ENCODE measurements around the gene ITIH4. TPM values are rescaled to one million over a fixed set of nuclear protein-coding genes. Genes with fewer than 3 reads are reported as not detected.

Gene ITIH4
- total and polyA plus RNA-seq, 2 of the 13 experiments (the other 11 are each of a cell fraction or from before 2014, with no cell fraction given): 2.7 to 5.3 TPM

DNA sequence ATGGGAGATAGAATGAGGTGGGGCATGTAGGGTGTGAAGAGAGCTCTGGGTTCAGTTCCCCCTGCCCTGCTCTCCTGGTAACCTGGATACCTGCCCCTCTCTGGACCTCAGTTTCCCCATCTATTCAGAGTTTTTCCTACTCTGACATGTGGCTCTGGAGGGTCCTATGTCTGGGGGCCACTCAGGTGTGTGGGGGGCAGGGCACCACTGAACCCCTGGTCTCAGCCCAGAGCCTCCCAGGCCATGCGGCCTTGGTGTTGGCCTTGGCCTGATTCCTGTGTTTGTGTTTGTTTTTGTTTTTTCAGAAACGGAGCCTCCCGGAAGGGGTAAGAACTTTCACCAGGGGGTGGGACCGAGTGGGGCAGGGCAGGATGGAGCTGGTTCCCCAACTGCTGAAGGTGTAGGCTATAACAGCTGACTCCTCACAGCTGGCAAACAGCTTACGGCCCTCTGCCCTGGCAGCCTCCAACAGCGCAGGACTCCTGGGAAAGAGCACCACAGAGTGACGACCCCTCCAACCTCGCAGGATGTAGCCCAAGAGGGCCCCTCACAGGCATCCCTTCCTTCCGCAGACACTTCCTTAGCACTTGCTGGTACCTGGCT is 35.1 kb downstream of the ITIH4 start (continued):
- TF ChIP-seq NBN (conservative IDR thresholded peaks at IDR 0.05) (no peak), MED1 (CRISPR knock-in tag; IDR thresholded peaks at IDR 0.05) (peak; percentile 95), KAT7 (CRISPR knock-in tag; IDR thresholded peaks at IDR 0.05; ENCODE audit: borderline replicate concordance) (peak; percentile 30; the same call in 1 of the 2 replicates), ZNF557 (CRISPR knock-in tag; IDR thresholded peaks at IDR 0.05) (no peak), ZNF749 (CRISPR knock-in tag; IDR thresholded peaks at IDR 0.05; ENCODE audit: borderline replicate concordance) (no peak), ZNF256 (CRISPR knock-in tag; conservative IDR thresholded peaks at IDR 0.05) (no peak), SAP130 (CRISPR knock-in tag; IDR thresholded peaks at IDR 0.05; ENCODE audit: low read depth) (peak; percentile 93), NFKBIZ (CRISPR knock-in tag; IDR thresholded peaks at IDR 0.05) (0 out of 2 replicates have a peak, but pooled peaks have one; percentile 73), PPARG (CRISPR knock-in tag; conservative IDR thresholded peaks at IDR 0.05) (peak; percentile 84), KLF16 (CRISPR knock-in tag; IDR thresholded peaks at IDR 0.05) (peak in 1 of 2 experiments; percentile 81; a peak in 2 of 4 replicates), XBP1 (CRISPR knock-in tag; IDR thresholded peaks at IDR 0.05) (no peak), GABPB1 (CRISPR knock-in tag; IDR thresholded peaks at IDR 0.05) (peak; percentile 68), ZFY (CRISPR knock-in tag; IDR thresholded peaks at IDR 0.05) (0 out of 2 replicates have a peak, but pooled peaks have one; percentile 10), ERF (CRISPR knock-in tag; IDR thresholded peaks at IDR 0.05) (peak; percentile 80), ZMAT3 (CRISPR knock-in tag; conservative IDR thresholded peaks at IDR 0.05) (peak; percentile 73; the same call in 1 of the 2 replicates), ZNF431 (CRISPR knock-in tag; IDR thresholded peaks at IDR 0.05; ENCODE audit: borderline replicate concordance, low read depth) (0 out of 2 replicates have a peak, but pooled peaks have one; percentile 23), CEBPG (CRISPR knock-in tag; IDR thresholded peaks at IDR 0.05) (peak; percentile 18; the same call in 1 of the 2 replicates), ZNF839 (CRISPR knock-in tag; IDR thresholded peaks at IDR 0.05; ENCODE audit: borderline replicate concordance) (no peak), ZSCAN12 (CRISPR knock-in tag; IDR thresholded peaks at IDR 0.05) (no peak), MYC (CRISPR knock-in tag; IDR thresholded peaks at IDR 0.05; ENCODE audit: borderline replicate concordance) (peak; percentile 74), ZNF230 (CRISPR knock-in tag; IDR thresholded peaks at IDR 0.05) (peak; percentile 94; the same call in 1 of the 2 replicates), ZNF205 (CRISPR knock-in tag; IDR thresholded peaks at IDR 0.05) (peak; percentile 73), NAIF1 (CRISPR knock-in tag; IDR thresholded peaks at IDR 0.05; ENCODE audit: borderline replicate concordance) (no peak), ZMYM4 (CRISPR knock-in tag; IDR thresholded peaks at IDR 0.05) (0 out of 2 replicates have a peak, but pooled peaks have one; percentile 39), ZNF878 (CRISPR knock-in tag; IDR thresholded peaks at IDR 0.05) (no peak)
- TF ChIP-seq, protein P1, sequence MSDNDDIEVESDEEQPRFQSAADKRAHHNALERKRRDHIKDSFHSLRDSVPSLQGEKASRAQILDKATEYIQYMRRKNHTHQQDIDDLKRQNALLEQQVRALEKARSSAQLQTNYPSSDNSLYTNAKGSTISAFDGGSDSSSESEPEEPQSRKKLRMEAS (IDR thresholded peaks at IDR 0.05): peak; percentile 81
- TF ChIP-seq, protein P2, sequence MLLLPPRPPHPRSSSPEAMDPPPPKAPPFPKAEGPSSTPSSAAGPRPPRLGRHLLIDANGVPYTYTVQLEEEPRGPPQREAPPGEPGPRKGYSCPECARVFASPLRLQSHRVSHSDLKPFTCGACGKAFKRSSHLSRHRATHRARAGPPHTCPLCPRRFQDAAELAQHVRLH (CRISPR knock-in tag; IDR thresholded peaks at IDR 0.05; ENCODE audit: borderline replicate concordance, low read depth): peak; percentile 34; the same call in 1 of the 2 replicates
- TF ChIP-seq, protein P3, sequence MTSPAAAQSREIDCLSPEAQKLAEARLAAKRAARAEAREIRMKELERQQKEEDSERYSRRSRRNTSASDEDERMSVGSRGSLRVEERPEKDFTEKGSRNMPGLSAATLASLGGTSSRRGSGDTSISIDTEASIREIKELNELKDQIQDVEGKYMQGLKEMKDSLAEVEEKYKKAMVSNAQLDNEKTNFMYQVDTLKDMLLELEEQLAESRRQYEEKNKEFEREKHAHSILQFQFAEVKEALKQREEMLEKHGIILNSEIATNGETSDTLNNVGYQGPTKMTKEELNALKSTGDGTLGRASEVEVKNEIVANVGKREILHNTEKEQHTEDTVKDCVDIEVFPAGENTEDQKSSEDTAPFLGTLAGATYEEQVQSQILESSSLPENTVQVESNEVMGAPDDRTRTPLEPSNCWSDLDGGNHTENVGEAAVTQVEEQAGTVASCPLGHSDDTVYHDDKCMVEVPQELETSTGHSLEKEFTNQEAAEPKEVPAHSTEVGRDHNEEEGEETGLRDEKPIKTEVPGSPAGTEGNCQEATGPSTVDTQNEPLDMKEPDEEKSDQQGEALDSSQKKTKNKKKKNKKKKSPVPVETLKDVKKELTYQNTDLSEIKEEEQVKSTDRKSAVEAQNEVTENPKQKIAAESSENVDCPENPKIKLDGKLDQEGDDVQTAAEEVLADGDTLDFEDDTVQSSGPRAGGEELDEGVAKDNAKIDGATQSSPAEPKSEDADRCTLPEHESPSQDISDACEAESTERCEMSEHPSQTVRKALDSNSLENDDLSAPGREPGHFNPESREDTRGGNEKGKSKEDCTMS (CRISPR knock-in tag; conservative IDR thresholded peaks at IDR 0.05): no peak
- TF ChIP-seq, protein P4, sequence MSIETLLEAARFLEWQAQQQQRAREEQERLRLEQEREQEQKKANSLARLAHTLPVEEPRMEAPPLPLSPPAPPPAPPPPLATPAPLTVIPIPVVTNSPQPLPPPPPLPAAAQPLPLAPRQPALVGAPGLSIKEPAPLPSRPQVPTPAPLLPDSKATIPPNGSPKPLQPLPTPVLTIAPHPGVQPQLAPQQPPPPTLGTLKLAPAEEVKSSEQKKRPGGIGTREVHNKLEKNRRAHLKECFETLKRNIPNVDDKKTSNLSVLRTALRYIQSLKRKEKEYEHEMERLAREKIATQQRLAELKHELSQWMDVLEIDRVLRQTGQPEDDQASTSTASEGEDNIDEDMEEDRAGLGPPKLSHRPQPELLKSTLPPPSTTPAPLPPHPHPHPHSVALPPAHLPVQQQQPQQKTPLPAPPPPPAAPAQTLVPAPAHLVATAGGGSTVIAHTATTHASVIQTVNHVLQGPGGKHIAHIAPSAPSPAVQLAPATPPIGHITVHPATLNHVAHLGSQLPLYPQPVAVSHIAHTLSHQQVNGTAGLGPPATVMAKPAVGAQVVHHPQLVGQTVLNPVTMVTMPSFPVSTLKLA (IDR thresholded peaks at IDR 0.05): peak; percentile 21; the same call in 1 of the 2 replicates

Measured in HepG2 (cell line).